ENCODE results near the gene ZNF160. TPM values are rescaled to one million over a fixed set of nuclear protein-coding genes. Genes with fewer than 3 reads are reported as not detected.
"Not testable (repeated sequence)": the region's sequence is repeated elsewhere in the genome, so short reads cannot be mapped to it uniquely, and the experiment has no call there.

The ZNF160 gene
- total RNA-seq, 1 donor from 2014 or later = 124 TPM

DNA sequence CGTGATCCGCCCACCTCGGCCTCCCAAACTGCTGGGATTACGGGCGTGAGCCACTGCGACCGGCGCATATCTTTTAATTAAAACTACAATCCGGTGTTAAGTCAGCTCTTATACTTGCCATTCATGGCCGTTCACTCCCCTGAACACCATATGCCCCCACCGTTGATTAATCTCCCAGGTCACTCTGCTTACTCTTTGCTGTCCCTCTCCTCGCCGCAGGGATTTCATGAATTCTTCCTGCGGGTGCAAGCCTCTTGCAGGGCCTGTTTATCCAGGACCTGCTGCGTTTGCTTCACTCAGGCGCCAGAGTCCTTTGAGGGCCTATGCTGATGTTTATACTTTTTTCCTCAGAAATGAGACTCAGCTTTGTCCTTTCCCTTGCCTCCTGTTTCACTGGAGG is 57.7 kb downstream of the ZNF160 start:
- DNase-seq (ENCODE audit: low spot score in 2 of 2) = no peak
- H3K9me3 ChIP-seq = peaks cover 7 to 8% of the 10 kb centered on the region in 2 donors
- intact Hi-C loops (cut with DNase I) = no loop called here
- TF ChIP-seq, protein P1, sequence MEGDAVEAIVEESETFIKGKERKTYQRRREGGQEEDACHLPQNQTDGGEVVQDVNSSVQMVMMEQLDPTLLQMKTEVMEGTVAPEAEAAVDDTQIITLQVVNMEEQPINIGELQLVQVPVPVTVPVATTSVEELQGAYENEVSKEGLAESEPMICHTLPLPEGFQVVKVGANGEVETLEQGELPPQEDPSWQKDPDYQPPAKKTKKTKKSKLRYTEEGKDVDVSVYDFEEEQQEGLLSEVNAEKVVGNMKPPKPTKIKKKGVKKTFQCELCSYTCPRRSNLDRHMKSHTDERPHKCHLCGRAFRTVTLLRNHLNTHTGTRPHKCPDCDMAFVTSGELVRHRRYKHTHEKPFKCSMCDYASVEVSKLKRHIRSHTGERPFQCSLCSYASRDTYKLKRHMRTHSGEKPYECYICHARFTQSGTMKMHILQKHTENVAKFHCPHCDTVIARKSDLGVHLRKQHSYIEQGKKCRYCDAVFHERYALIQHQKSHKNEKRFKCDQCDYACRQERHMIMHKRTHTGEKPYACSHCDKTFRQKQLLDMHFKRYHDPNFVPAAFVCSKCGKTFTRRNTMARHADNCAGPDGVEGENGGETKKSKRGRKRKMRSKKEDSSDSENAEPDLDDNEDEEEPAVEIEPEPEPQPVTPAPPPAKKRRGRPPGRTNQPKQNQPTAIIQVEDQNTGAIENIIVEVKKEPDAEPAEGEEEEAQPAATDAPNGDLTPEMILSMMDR (IDR thresholded peaks at IDR 0.05) = no peak
- no peaks in the 10 kb centered on the region for H3K4me1 ChIP-seq
- no peak overlapping the region for H3K4me3 ChIP-seq
- H3K36me3 ChIP-seq = no peaks in the 10 kb centered on the region
- H3K27ac ChIP-seq = no peak overlapping the region
- H3K27me3 ChIP-seq = no peaks in the 10 kb centered on the region

DNA sequence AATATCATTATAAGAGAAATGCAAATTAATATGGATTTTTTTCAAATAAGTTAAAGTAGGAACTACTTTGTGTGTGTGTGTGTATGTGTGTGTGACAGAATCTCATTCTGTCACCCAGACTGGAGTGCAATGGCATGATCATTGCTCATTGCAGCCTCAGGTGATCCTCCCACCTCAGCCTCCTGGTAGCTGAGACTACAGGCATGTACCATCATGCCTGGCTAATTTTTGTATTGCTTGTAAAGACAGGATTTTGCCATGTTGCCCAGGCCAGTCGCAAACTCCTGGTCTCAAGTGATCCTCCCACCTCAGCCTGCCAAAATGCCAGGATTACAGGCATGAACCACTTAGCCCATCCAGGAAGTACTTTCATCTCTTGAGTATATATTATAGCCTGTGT is 61.9 kb downstream of the ZNF160 start:
- intact Hi-C loops (cut with DNase I) = no loop called here
- Histone ChIP-seq H3K36me3 (no peaks in the 10 kb centered on the region), H3K27ac (no peak overlapping the region), H3K27me3 (no peaks in the 10 kb centered on the region), H3K4me3 (no peak overlapping the region), H3K4me1 (no peaks in the 10 kb centered on the region), H3K9me3 (peaks cover 8% of the 10 kb centered on the region in 2 donors)
- TF ChIP-seq, protein P1 (IDR thresholded peaks at IDR 0.05) = no peak
- no peak for DNase-seq (ENCODE audit: low spot score in 2 of 2)

DNA sequence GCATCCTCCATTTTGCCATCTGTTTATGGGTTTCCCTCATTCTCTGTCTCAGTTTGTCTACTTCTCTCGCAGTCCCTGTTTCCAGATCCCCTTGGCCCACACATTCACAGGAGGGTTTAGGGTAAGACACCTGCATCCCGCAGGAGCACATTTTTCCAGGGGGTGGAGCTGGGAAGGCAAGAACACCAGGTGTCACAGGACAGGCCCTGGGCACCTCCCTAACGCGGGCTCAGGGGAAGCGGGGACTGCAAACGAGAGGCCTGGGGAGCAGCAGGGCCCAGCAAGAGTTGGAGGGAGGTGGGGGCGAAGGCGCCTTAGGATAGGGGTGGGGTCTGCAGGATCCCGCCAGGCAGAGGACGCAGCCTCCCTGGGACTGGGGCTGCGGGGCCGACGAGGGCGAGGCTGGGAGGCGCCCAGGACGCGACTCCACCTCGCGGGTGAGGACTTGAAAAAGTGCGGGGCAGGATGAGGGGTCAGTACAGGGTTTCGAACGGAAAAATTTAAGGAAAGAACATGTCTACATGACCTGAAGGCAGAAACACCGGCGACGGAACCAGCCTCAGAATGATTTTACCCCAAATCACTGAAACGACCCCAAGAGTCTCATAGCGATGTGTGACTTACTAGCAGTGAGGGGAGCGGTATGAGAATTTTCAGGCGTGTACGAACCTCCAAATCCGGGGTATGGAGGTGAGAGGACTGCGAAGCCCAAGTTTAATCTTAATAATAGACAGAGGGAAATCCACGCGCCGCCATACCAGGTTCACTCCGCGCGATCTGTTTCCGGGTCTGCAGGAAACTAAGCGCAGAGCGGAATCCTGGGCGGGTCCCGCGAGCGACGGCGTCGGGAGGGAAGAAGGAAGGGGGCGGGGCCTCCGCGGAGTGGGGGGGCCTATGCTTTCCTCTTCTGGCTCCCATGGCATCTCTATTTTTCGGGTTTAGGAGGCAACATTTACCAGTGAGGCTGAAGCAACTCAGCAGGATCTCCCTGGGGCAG is 65.8 kb downstream of the ZNF160 start:
- no peak overlapping the region for H3K4me3 ChIP-seq
- H3K36me3 ChIP-seq = no peaks in the 10 kb centered on the region
- H3K27ac ChIP-seq = no peak overlapping the region
- H3K4me1 ChIP-seq = no peaks in the 10 kb centered on the region
- intact Hi-C loops (cut with DNase I) = no loop called here
- peaks cover 8% of the 10 kb centered on the region in 2 donors for H3K9me3 ChIP-seq
- DNase-seq (ENCODE audit: low spot score in 2 of 2) = no peak
- no peaks in the 10 kb centered on the region for H3K27me3 ChIP-seq
- TF ChIP-seq, protein P1 (IDR thresholded peaks at IDR 0.05) = no peak

DNA sequence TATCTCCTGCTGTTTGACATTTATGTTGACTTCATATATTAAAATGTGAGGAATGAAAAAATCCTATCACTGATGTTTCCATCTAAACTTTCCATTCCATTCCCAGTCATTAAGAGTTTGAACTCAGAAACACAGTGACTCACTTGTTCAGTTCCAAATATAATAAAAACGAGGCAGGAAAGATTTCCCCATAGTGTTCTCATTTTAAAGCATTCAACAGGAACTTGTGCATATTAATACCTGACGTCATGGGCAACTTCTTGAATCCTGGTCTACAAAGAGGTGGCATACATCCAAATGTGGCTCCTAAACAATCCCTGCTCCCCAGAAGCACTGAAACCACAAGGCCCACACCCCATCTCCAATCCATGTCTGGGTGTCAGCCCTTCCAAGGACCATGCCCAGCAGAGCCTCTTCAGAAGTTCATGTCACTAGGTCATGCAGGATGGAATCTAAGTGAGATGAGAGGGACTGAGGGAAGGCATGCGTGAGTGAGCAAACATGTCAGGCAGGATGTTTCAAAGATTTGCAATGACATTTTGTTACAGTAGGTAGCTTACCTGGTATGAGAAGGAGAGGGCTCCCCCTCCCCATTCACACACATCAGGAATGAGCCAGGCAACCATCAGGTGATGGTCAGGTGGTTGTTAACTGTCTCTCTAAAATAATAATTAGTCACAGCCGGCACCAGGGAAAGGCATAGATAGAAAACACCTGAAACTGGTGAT is 68.1 kb downstream of the ZNF160 start:
- no peak for DNase-seq (ENCODE audit: low spot score in 2 of 2)
- no peak overlapping the region for H3K4me3 ChIP-seq
- no peaks in the 10 kb centered on the region for H3K4me1 ChIP-seq
- intact Hi-C loops (cut with DNase I) = no loop called here
- no peaks in the 10 kb centered on the region for H3K36me3 ChIP-seq
- TF ChIP-seq, protein P1 (IDR thresholded peaks at IDR 0.05) = no peak
- no peak overlapping the region for H3K27ac ChIP-seq
- H3K27me3 ChIP-seq = no peaks in the 10 kb centered on the region
- peaks cover 8% of the 10 kb centered on the region in 2 donors for H3K9me3 ChIP-seq

DNA sequence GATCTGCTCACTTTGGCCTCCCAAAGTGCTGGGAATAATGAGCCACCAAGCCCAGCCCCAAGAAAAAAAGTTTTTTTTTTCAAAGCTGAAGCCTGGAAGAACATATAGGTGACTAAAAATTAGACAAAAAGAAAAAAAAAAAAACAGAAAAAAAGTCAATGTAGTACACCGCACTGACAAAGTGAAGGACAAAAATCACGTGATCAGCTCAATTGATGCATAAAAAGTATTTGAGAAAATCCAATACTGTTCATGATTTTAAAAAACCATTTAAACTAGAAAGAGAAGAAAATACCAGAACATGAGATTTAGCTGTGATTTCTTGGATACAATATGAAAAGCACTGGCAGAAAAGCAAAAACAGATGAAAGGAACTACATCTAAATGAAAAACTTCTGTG is 69.2 kb downstream of the ZNF160 start:
- TF ChIP-seq, protein P1 (IDR thresholded peaks at IDR 0.05) = no peak
- Histone ChIP-seq H3K9me3 (peaks cover 8% of the 10 kb centered on the region in 2 donors), H3K4me1 (no peaks in the 10 kb centered on the region), H3K27me3 (no peaks in the 10 kb centered on the region), H3K4me3 (no peak overlapping the region), H3K27ac (no peak overlapping the region), H3K36me3 (no peaks in the 10 kb centered on the region)
- DNase-seq (ENCODE audit: low spot score in 2 of 2) = no peak
- intact Hi-C loops (cut with DNase I) = no loop called here

DNA sequence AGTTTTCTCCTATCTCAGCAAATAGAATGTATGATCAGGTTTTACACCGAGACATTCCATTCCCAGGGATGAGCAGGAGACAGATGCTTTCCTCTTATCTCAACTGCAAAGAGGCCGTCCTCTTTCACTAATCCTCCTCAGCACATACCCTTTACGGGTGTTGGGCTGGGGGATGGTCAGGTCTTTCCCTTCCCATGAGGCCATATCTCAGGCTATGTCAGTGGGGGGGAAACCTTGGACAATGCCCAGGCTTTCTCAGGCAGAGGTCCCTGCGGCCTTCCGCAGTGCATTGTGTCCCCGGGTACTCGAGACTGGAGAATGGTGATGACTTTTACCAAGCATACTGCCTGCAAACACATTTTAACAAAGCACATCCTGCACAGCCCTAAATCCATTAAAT is 74.9 kb downstream of the ZNF160 start:
- H3K9me3 ChIP-seq; H3K4me1 ChIP-seq; H3K36me3 ChIP-seq; H3K27me3 ChIP-seq; H3K4me3 ChIP-seq; intact Hi-C loops (cut with DNase I); H3K27ac ChIP-seq; DNase-seq (ENCODE audit: low spot score in 2 of 2): not testable (repeated sequence)
